T47D (cell line): ENCODE measurements around the gene HRNR.
A peak's percentile ranks its signal among the peaks of the same experiment; 100 is the strongest.
"Not testable (repeated sequence)": the region's sequence is repeated elsewhere in the genome, so short reads cannot be mapped to it uniquely, and the experiment has no call there.

ENCODE experiments used
- DNase-seq, 2 experiments: peaks; one replicate each; pipeline versions ENCODE4 v3.0.0 to v3.0.0-alpha.2; 2011 to 2012; ENCODE audit warnings: low read depth in 1 of 2, low spot score in 1 of 2
- JUND ChIP-seq: IDR thresholded peaks from 2 replicates; pipeline ENCODE4 v1.6.1; 2012; ENCODE audit warnings: low read depth
- in situ Hi-C: cut with HindIII; loops from 2 replicates; pipeline ENCODE4 v1.10.0; 2016; ENCODE audit warnings: low sequenced_read_pairs, low pct_unique_long_range_greater_than_20kb

HRNR gene

GRCh38 chr1:152224093-152224492, at the start of gene HRNR:
Gene HRNR, minus strand, starts transcription at chr1:152224193. Its CDS starts 940 bp downstream, at chr1:152223253.
- in situ Hi-C loops, result no loop called here

GRCh38 chr1:152256394-152256793, 32.4 kb upstream of the HRNR start:
- DNase-seq, in situ Hi-C loops: not testable (repeated sequence)

More at GRCh38 chr1:152224093-152224492, at the start of gene HRNR:
- TF ChIP-seq JUND, result no peak
- no peak for DNase-seq

GRCh38 chr1:152252157-152252556, 28.2 kb upstream of the HRNR start:
- DNase-seq, result no peak
- no peak for TF ChIP-seq JUND
- in situ Hi-C loops, result no loop called here

GRCh38 chr1:152251391-152251790, 27.4 kb upstream of the HRNR start:
- TF ChIP-seq JUND, result no peak
- in situ Hi-C loops, result no loop called here
- no peak for DNase-seq

- in situ Hi-C loops, result no loop called here
- TF ChIP-seq JUND, result no peak
- no peak for DNase-seq
These were observed 23.3 kb upstream of the HRNR start for GRCh38 chr1:152247316-152247715.

- in situ Hi-C loops, result no loop called here
- TF ChIP-seq JUND, result no peak
- no peak for DNase-seq
These were observed 20.7 kb upstream of the HRNR start for GRCh38 chr1:152244576-152245273.

DNA sequence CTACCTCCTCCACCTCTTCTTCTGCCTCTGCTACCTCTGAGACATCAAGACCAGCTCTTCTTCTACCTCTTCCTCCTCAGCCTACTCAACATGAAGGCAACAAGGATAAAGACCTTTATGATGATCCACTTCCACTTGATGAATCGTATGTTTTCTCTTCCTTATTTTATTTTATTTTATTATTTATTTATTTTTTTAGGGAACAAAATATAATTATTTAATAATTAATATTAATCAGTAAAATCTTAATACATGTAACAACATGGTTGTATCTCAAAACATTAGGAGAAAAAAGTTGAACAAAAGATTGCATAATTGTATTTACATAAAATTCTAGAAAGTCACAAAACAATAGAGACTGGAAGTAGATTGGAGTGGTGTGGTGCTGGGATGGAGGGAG, 13.1 kb upstream of the HRNR start:
- in situ Hi-C loops, result no loop called here
- TF ChIP-seq JUND, result no peak
- no peak for DNase-seq

- no peak for DNase-seq
- in situ Hi-C loops, result no loop called here
- TF ChIP-seq JUND, result no peak
These were observed 4.8 kb upstream of the HRNR start for GRCh38 chr1:152228831-152229230.

DNA sequence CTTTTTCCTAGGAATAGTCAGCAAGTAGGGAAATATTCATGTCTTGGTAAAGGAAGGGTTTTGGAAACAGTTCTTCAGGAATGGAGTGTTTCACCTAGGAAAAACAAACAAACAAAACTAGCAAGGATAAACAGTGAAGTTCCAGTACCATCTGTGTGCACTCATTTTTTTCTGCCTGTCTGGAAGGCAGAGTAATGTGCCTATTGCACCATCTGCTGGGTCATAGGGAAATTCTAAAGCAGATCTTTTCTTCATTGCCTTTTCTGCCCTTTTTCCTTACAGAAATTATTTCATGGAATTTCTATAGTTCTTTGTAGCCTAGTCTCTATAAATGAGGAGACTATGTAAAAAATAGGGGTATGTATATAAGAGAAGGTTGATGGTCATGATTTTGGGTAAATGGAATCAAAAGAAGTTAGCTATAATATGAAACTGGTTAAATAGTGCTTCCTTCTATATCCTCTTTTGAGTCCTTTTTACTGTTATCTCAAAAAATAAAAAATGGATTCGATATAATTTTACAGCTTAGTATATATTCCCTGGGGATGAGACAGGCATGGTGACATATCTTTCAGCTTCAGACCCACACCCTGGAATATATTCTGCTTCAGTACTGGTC, 3.4 kb upstream of the HRNR start:
- in situ Hi-C loops, result no loop called here
- TF ChIP-seq JUND, result no peak
- peak; percentile 52 to 64 for DNase-seq

DNA sequence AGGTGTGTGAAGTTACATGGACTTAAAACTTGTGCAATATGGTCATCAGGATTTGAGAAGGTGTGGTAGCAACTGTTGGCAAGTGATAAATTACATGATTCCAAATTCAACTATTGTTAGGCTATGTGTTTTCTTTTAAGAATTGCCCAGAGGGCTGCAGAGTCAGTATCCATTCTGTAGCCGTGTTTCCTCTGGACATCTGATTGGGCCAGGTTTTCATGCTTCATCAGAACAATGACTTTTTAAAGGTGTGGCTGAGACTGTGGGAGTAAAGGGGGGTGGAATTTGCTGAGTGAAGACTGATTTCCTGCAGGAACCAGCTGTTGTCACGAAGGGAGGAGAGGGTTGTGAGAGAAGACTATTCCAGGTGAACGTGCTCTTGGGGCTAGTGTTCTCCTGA, 1.7 kb upstream of the HRNR start:
- in situ Hi-C loops, result no loop called here

GRCh38 chr1:152220166-152221163, 3.5 kb downstream of the HRNR start:
- TF ChIP-seq JUND, result no peak
- no peak for DNase-seq
- in situ Hi-C loops, result no loop called here

More for the DNA sequence above, 1.7 kb upstream of the HRNR start:
- DNase-seq, result no peak
- no peak for TF ChIP-seq JUND

- in situ Hi-C loops, DNase-seq: not testable (repeated sequence)
These were observed 4.6 kb downstream of the HRNR start for GRCh38 chr1:152219438-152219837.
